RWPE1 (cell line): ENCODE results near the gene MAP7D1.
"Not testable (repeated sequence)": the region's sequence is repeated elsewhere in the genome, so short reads cannot be mapped to it uniquely, and the experiment has no call there.

ENCODE experiments used
- CTCF ChIA-PET: fragments of 350-600 bp; sonication (Branson Sonifier 250); formaldehyde crosslinking; extraction: SDS; loops from one replicate; lab custom pipeline; 2021; lab: Yijun Ruan, JAX
- POLR2A ChIA-PET: fragments of 400-600 bp; formaldehyde crosslinking; extraction: SDS; loops from one replicate; lab custom pipeline; 2020; ENCODE audit warnings: antibody characterized with exemption; ENCODE audit not compliant: low non-redundant PET; lab: Yijun Ruan, JAX
- DNase-seq: peaks from one replicate; pipeline ENCODE4 v3.0.0; 2012; ENCODE audit warnings: low spot score
- H3K27ac ChIP-seq: fragments of 450-650 bp; 2 replicates; pipeline ENCODE4 v1.5.1; 2017
- CTCF ChIP-seq: fragments of 450-650 bp; conservative IDR thresholded peaks from 2 replicates; pipeline ENCODE4 v1.5.1; 2017; ENCODE audit warnings: low read depth, mild to moderate bottlenecking

The MAP7D1 gene

DNA sequence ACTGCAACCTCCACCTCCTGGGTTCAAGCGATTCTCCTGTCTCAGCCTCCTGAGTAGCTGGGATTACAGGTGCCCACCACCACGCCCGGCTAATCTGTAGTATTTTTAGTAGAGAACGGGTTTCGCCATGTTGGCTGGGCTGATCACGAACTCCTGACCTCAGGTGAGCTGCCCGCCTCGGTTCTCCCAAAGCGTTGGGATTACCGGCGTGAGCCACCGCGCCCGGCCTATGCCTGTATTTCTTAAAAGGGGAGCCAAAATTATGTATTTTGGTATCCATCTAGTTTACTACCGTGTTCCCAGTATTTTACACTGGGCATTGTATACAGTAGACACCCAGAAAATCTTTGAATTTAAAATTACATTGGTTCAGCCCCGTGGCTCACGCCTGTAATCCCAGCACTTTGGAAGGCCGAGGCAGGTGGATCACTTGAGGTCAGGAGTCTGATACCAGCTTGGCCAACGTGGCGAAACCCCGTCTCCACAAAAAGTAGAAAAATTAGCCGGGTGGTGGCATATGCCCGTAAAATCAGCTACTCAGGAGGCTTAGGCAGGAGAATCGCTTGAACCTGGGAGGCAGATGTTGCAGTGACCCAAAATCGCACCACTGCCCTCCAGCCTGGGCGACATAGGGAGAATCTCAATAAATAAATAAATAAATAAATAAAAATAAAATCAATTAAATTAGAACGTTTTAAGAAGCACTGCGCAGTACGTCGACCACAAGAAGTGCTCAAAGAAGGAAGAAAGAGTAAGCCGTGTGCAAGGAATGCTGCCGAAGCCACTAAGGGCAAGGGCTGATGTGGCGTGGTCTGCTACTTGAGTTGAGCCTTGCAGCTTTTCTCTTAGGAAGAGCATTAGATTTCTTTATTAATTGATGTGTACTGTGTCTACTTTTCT, 66.8 kb downstream of the MAP7D1 start:
- DNase-seq, result no peak
- TF ChIP-seq CTCF, result no peak
- POLR2A ChIA-PET, result no interaction called here
- peak overlapping the region; percentile 95 for H3K27ac ChIP-seq
- CTCF ChIA-PET, result interaction anchor here (1.1 kb wide), 1 partner anchor 35 kb away, joined by 3 read pairs; no protein-coding TSS in a partner anchor

DNA sequence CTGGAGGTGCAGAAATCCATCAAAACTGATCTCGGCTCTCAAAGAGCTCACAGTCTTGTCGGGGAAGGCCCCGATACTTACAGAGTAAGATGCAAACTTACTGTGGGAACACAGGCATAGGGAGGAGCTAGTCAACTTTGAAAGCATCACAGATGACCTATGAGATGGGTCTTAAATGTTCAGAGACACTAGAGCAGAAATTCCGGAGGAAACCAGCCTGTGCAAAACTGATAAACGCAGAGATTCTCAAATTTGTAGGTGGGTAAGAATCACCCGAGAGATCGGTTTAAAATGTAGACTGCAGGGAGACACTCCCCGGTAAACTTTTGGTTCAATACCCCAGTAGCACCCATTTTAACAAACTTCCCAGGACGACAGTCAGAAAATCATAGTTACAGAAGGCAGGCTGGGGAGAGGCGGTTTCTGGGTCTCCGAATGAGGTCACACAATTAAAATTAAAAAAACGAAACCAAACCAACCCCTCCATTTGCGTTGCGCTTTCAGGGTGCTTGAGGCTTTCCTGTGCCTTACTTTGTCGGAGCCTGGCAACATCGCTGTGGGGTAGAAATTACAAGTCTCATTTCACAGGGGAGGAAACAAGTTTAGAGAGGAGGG, 67.5 kb downstream of the MAP7D1 start:
- DNase-seq, result no peak
- ChIA-PET CTCF (interaction anchor here (1.1 kb wide), 1 partner anchor 36 kb away, joined by 3 read pairs; no protein-coding TSS in a partner anchor), POLR2A (no interaction called here)
- peak overlapping the region; percentile 95 for H3K27ac ChIP-seq
- TF ChIP-seq CTCF, result no peak

DNA sequence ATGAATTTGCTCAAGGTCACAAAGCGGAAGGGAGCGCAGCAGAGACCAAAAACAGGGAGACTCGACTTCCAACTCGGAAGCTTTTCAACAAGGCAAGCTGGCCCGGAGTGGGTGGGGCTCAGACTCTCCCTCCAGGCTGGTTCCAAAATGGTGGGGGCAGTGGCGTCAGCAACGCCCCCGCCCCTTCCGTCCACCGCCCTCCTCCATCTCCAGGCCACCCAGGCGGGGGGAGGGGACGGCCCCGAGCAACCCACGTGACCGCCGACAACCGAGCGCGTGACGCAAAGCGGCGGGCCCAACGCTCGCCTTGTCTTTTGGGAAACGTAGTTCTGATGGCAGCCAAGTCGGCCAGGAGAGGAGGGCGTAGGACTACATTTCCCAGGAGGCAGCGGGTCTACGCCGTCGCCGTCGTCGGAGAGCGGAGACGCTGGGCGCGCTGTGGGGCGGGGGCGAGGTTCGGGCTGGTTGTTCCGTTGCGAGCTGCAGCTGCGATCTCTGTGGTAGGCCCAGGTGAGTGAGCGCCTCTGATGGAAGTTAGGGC, 68.1 kb downstream of the MAP7D1 start, which contains the start of gene THRAP3:
TSS of gene THRAP3 (plus strand) at position 448 of the 541 bp plus-strand sequence. CDS start 58,121 bp downstream, outside the sequence.
- POLR2A ChIA-PET, result interaction anchor here (1.4 kb wide), 1 partner anchor 20 kb away, joined by 5 read pairs; no protein-coding TSS in a partner anchor
- no peak for TF ChIP-seq CTCF
- CTCF ChIA-PET, result interaction anchor here (1.1 kb wide), 1 partner anchor 36 kb away, joined by 3 read pairs; no protein-coding TSS in a partner anchor
- peak within 1 kb of the TSS; percentile 95 for H3K27ac ChIP-seq
- peak; percentile 98 for DNase-seq

- CTCF ChIA-PET, result interaction anchor here (0.6 to 1.6 kb wide), 6 partner anchors 11 to 105 kb away, joined by 3 to 8 read pairs (median 4); partner anchors contain the start of gene TRAPPC3
- POLR2A ChIA-PET, result interaction anchor here (1.4 kb wide), 1 partner anchor 20 kb away, joined by 5 read pairs; no protein-coding TSS in a partner anchor
- peak; percentile 19; the same call in 1 of the 2 replicates for TF ChIP-seq CTCF
- peak; percentile 91 for DNase-seq
- H3K27ac ChIP-seq, result peak overlapping the region; percentile 95
Observed at GRCh38 chr1:36224537-36225282, 68.8 kb downstream of the MAP7D1 start.

GRCh38 chr1:36225283-36225899, 69.4 kb downstream of the MAP7D1 start:
- H3K27ac ChIP-seq, result peak overlapping the region; percentile 95; the same call in 1 of the 2 replicates
- ChIA-PET CTCF (interaction anchor here (0.6 to 1.6 kb wide), 6 partner anchors 12 to 104 kb away, joined by 3 to 8 read pairs (median 4); partner anchors contain the start of gene TRAPPC3), POLR2A (interaction anchor here (1.4 kb wide), 1 partner anchor 19 kb away, joined by 5 read pairs; no protein-coding TSS in a partner anchor)
- no peak for TF ChIP-seq CTCF
- DNase-seq, result no peak

- H3K27ac ChIP-seq, result 0 out of 2 replicates have a peak overlapping the region, but pooled peaks have one; percentile 3
- POLR2A ChIA-PET, CTCF ChIA-PET, DNase-seq: not testable (repeated sequence)
Observed at GRCh38 chr1:36230279-36230678, 74.3 kb downstream of the MAP7D1 start.
